ENCODE measurements around the gene SPAG8.

SPAG8 gene

DNA sequence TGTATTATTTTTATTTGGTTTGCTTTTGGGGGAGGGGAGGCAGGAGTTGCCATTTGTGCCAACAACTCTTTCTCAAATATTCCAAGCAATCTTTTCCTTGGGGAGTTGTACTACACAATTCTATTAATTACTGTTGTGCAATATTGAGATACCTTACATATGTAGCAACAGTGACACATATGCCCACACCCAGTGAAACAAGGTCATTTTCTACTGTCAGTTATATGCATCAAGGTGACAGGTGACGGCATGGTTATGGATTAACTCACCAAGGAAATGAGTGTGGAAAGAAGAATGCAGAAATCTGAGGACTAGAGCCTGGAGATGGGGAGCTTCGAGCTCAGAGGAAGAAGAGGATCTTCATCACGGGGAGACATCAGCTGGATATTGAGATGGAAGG, 40.1 kb downstream of the SPAG8 start:
- DNase-seq (ENCODE audit: low spot score) = peak; percentile 24

- DNase-seq (ENCODE audit: low spot score) = peak; percentile 10
Measured at GRCh38 chr9:35771534-35771933, 40.5 kb downstream of the SPAG8 start.

GRCh38 chr9:35771075-35771433, 41.0 kb downstream of the SPAG8 start:
- DNase-seq (ENCODE audit: low spot score) = no peak

DNA sequence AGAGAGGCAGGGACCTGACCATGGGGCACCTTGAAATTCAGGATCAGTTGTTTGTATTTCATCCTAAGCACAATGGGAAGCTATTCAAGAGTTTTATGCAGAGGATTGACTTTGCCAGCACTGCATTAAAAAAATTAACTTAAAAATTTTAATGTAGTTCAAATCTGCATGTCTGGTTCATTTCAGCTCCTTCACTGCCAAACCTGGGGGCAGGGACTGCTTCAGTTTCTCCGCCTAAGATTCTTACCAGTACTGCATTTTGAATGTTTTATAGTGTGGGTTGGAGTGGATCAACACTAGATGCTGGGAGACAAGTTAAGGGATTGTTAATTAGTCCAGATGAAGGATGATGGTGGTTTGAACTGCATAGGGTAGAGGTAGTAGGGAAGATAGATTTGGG, 42.3 kb downstream of the SPAG8 start:
- no peak for DNase-seq (ENCODE audit: low spot score)

- DNase-seq (ENCODE audit: low spot score) = no peak
Measured at GRCh38 chr9:35767458-35767857, 44.6 kb downstream of the SPAG8 start.

DNA sequence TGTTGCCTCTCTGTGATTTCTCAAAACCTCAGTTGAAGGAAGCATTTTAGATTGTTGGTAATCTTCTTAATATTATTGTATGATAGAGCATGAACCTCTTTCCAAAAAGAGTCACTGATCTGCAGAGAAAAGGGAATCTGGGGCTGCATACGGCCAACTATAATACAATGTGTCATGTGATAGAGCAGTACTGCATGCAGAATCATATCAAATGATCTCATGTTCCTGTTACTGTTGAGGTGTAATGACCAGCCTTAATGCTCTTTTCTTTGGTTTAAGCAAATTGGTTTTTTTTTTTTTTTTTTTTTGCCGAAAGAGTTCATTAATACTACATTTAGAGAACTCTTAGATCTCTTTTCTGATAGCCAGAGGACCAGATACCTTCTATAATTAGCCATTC, 45.1 kb downstream of the SPAG8 start:
- no peak for DNase-seq (ENCODE audit: low spot score)

- DNase-seq (ENCODE audit: low spot score) = no peak
Measured at GRCh38 chr9:35763803-35764202, 48.3 kb downstream of the SPAG8 start.

- no peak for DNase-seq (ENCODE audit: low spot score)
Measured at GRCh38 chr9:35763181-35763580, 48.9 kb downstream of the SPAG8 start.

DNA sequence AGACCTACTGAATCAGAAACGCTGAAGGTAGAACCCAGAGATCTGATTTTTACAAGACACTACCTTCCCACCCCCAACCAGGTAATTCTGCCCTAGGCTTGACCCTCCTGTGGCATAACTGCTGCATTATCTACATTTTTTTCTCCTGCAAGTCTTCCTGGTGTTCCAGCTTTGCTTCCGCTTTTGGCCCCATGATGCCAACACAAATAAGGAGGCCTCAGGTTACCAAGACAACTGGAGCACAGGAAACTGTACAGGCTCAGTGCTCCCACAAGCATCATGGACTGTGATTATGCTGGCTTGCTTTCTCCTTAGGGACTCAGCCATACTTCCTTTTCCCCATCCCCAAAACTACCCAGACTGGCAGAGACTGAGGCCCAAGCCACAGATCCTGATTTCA, 51.4 kb downstream of the SPAG8 start:
- no peak for DNase-seq (ENCODE audit: low spot score)

- no peak for DNase-seq (ENCODE audit: low spot score)
Measured at GRCh38 chr9:35759795-35760194, 52.3 kb downstream of the SPAG8 start.

Measured in LoVo (cell line).